ENCODE measurements around the gene LCE1A.

DNA sequence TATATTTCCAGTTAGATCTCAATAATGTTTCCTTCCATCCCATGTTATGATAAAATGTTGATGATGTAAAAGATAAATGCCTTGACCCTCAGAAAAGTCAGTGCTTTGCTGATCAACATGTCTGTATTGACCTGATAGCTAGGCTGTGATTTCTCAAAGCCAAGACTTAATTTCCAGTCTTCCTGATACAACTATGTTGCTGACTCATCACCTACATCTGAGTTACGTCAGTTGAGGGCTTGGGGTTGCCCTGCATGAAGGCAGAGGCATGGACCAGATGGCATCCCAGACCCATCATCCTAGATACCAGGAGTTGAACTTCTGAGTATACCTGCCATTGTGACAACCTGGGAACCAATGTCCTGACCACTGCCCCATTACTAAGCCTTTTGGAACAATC lies 25.9 kb upstream of the LCE1A start:
- TF ChIP-seq, protein P1, sequence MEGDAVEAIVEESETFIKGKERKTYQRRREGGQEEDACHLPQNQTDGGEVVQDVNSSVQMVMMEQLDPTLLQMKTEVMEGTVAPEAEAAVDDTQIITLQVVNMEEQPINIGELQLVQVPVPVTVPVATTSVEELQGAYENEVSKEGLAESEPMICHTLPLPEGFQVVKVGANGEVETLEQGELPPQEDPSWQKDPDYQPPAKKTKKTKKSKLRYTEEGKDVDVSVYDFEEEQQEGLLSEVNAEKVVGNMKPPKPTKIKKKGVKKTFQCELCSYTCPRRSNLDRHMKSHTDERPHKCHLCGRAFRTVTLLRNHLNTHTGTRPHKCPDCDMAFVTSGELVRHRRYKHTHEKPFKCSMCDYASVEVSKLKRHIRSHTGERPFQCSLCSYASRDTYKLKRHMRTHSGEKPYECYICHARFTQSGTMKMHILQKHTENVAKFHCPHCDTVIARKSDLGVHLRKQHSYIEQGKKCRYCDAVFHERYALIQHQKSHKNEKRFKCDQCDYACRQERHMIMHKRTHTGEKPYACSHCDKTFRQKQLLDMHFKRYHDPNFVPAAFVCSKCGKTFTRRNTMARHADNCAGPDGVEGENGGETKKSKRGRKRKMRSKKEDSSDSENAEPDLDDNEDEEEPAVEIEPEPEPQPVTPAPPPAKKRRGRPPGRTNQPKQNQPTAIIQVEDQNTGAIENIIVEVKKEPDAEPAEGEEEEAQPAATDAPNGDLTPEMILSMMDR (tag by site-specific recombination; IDR thresholded peaks at IDR 0.05), result no peak
- TF ChIP-seq ZNF404 (tag by site-specific recombination; IDR thresholded peaks at IDR 0.05) (no peak), ZBTB49 (tag by site-specific recombination; IDR thresholded peaks at IDR 0.05; ENCODE audit: low read depth) (no peak), YY1 (tag by site-specific recombination; IDR thresholded peaks at IDR 0.05) (no peak), ZNF830 (tag by site-specific recombination; IDR thresholded peaks at IDR 0.05; ENCODE audit: low read depth) (no peak)
